Activated CD8-positive, alpha-beta T cell treated with anti-CD3 and anti-CD28 coated beads, Interleukin-2, amount 10 ng/mL, durations not matched to agents 7 days and 5 days (primary cell): ENCODE data around the gene HMGCR. TPM values are rescaled to one million over a fixed set of nuclear protein-coding genes. Genes with fewer than 3 reads are reported as not detected.

Experiments used
- ATAC-seq: fragments of 150-1000 bp; cut with Tn5 transposase; one replicate; pipeline ENCODE4 v1.10.0; 2021; ENCODE audit warnings: moderate library complexity
- CTCF ChIA-PET: fragments of 350-600 bp; sonication (Branson Sonifier 250); formaldehyde crosslinking; loops from one replicate; lab custom pipeline; 2021; ENCODE audit warnings: antibody characterized with exemption; lab: Charles Lee
- POLR2A ChIA-PET: fragments of 350-600 bp; sonication (Branson Sonifier 250); formaldehyde crosslinking; loops from one replicate; lab custom pipeline; 2021; ENCODE audit warnings: antibody characterized with exemption; lab: Charles Lee
- DNase-seq: peaks from one replicate; pipeline ENCODE4 v3.0.0-alpha.2; 2020
- H3K27ac Mint-ChIP-seq: one replicate; pipeline ENCODE4 v1.8.0; 2021; ENCODE audit warnings: mild to moderate bottlenecking, mixed read lengths
- H3K27me3 Mint-ChIP-seq: one replicate; pipeline ENCODE4 v1.8.0; 2021; ENCODE audit warnings: low read depth, mixed read lengths
- H3K36me3 Mint-ChIP-seq: one replicate; pipeline ENCODE4 v1.8.0; 2021; ENCODE audit warnings: low read depth, mixed read lengths
- H3K4me1 Mint-ChIP-seq: one replicate; pipeline ENCODE4 v1.8.0; 2021; ENCODE audit warnings: low read depth, mixed read lengths
- H3K4me3 Mint-ChIP-seq: one replicate; pipeline ENCODE4 v1.8.0; 2021; ENCODE audit warnings: mild to moderate bottlenecking, mixed read lengths
- H3K9me3 Mint-ChIP-seq: one replicate; pipeline ENCODE4 v1.8.0; 2022; ENCODE audit warnings: mixed read lengths; ENCODE audit not compliant: insufficient read depth
- total RNA-seq, 2 experiments: library from RNA; stranded (reverse); gene quantifications; one replicate each; pipeline ENCODE4 v1.2.3, GENCODE V29; 2021

Gene HMGCR
- total RNA-seq, 2 experiments from 2014 or later = 64.1 to 70.5 TPM

DNA sequence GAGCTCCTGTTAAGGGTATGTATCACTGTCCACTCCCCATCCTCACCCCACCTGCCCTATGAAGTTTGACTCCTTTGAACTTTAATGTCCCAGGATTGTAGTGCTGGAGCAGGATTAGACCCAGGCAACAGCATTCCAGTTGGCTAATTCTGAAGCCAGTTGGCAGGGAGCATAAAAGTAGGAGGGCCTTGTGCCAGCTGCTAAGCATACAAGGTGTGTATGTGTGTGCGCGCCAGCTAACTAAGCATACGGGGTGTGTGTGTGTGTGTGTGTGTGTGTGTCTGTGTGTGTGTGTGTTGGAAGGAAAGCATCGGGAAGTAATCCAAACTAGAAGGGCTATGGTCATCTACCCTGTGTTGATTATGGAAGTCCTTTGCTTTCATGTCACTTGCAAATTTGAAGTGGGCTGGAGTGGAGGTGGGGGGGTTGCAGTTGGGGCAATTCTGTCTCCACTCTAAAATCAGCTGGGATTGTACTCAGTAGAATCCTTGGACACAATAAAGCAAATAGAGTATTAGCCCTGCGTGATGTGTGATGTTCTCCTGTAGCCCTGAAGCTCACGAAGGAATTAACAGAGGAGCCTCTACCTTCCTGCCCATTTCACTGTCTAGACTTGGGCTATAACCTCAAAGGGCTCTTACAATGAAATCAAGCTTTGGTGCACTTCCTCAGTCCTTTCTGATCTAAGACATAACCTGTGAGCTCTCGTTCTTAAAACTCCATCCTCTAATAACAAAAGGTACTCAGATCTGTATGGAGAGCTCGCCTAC lies 26.9 kb downstream of the HMGCR start:
- no peak for DNase-seq
- Mint-ChIP-seq H3K27me3 (no peaks in the 10 kb centered on the region), H3K9me3 (no peaks in the 10 kb centered on the region), H3K27ac (no peak overlapping the region), H3K36me3 (peaks cover 28% of the 10 kb centered on the region), H3K4me3 (no peak overlapping the region), H3K4me1 (no peaks in the 10 kb centered on the region)
- POLR2A ChIA-PET = no interaction called here
- ATAC-seq = no peak
- CTCF ChIA-PET = no interaction called here

GRCh38 chr5:75364571-75365280 lies 27.7 kb downstream of the HMGCR start:
- H3K27me3 Mint-ChIP-seq = no peaks in the 10 kb centered on the region
- ATAC-seq (no peak), DNase-seq (no peak)
- ChIA-PET POLR2A (no interaction called here), CTCF (no interaction called here)
- peaks cover 22% of the 10 kb centered on the region for H3K36me3 Mint-ChIP-seq
- no peak overlapping the region for H3K27ac Mint-ChIP-seq
- no peak overlapping the region for H3K4me3 Mint-ChIP-seq
- H3K9me3 Mint-ChIP-seq = no peaks in the 10 kb centered on the region
- no peaks in the 10 kb centered on the region for H3K4me1 Mint-ChIP-seq

DNA sequence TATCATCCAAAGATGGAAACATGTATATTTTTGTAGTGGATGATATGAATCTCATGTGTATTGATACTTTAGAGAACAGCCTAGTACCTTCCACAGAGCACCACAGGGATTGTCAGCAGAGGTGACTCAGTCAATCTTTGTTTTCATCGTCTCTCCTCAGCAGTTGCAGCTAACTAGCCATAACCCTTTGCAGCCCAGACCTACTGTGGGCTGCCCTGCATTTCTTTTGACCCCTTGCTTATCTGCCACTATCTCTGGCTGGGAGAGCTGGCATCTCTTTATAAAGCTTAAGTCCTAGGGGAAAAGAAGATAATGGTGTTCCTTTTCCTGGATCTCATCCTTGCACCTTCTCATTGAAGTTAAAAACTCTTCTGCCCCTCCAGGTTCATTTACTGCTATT lies 28.7 kb downstream of the HMGCR start:
- no peaks in the 10 kb centered on the region for H3K9me3 Mint-ChIP-seq
- CTCF ChIA-PET = no interaction called here

GRCh38 chr5:75366787-75367186 lies 29.8 kb downstream of the HMGCR start:
- ATAC-seq (no peak), DNase-seq (no peak)
- no peak overlapping the region for H3K4me3 Mint-ChIP-seq
- ChIA-PET CTCF (no interaction called here), POLR2A (no interaction called here)
- H3K36me3 Mint-ChIP-seq = peaks cover 11% of the 10 kb centered on the region
- H3K27me3 Mint-ChIP-seq = no peaks in the 10 kb centered on the region
- H3K4me1 Mint-ChIP-seq = no peaks in the 10 kb centered on the region
- peak overlapping the region; percentile 14 for H3K27ac Mint-ChIP-seq
- no peaks in the 10 kb centered on the region for H3K9me3 Mint-ChIP-seq

More for the DNA sequence above, 28.7 kb downstream of the HMGCR start:
- no peak for ATAC-seq
- Mint-ChIP-seq H3K36me3 (peaks cover 12% of the 10 kb centered on the region), H3K27ac (no peak overlapping the region), H3K4me3 (no peak overlapping the region), H3K27me3 (no peaks in the 10 kb centered on the region), H3K4me1 (no peaks in the 10 kb centered on the region)
- POLR2A ChIA-PET = no interaction called here
- no peak for DNase-seq

GRCh38 chr5:75367401-75367800 lies 30.4 kb downstream of the HMGCR start:
- ATAC-seq (no peak), DNase-seq (no peak)
- Mint-ChIP-seq H3K4me3 (no peak overlapping the region), H3K36me3 (peaks cover 7% of the 10 kb centered on the region), H3K9me3 (no peaks in the 10 kb centered on the region), H3K27me3 (no peaks in the 10 kb centered on the region), H3K4me1 (no peaks in the 10 kb centered on the region), H3K27ac (peak overlapping the region; percentile 14)
- CTCF ChIA-PET = no interaction called here
- POLR2A ChIA-PET = no interaction called here

- H3K4me1 Mint-ChIP-seq = no peaks in the 10 kb centered on the region
- ATAC-seq (no peak), DNase-seq (no peak)
- no peak overlapping the region for H3K4me3 Mint-ChIP-seq
- CTCF ChIA-PET = no interaction called here
- no peaks in the 10 kb centered on the region for H3K27me3 Mint-ChIP-seq
- H3K27ac Mint-ChIP-seq = no peak overlapping the region
- peaks cover 2% of the 10 kb centered on the region for H3K36me3 Mint-ChIP-seq
- no peaks in the 10 kb centered on the region for H3K9me3 Mint-ChIP-seq
- POLR2A ChIA-PET = interaction anchor here (1.1 kb wide), 1 partner anchor 142 kb away, joined by 3 read pairs; no protein-coding TSS in a partner anchor
Observed at GRCh38 chr5:75368391-75368790, 31.4 kb downstream of the HMGCR start.

GRCh38 chr5:75373862-75374261 lies 36.8 kb downstream of the HMGCR start:
- ChIA-PET POLR2A (interaction anchor here (1.0 kb wide), 1 partner anchor 22 kb away, joined by 3 read pairs; no protein-coding TSS in a partner anchor), CTCF (interaction anchor here (0.6 to 1.1 kb wide), 3 partner anchors 10 to 54 kb away, joined by 3 read pairs; no protein-coding TSS in a partner anchor)
- H3K36me3 Mint-ChIP-seq = peaks cover 14% of the 10 kb centered on the region

DNA sequence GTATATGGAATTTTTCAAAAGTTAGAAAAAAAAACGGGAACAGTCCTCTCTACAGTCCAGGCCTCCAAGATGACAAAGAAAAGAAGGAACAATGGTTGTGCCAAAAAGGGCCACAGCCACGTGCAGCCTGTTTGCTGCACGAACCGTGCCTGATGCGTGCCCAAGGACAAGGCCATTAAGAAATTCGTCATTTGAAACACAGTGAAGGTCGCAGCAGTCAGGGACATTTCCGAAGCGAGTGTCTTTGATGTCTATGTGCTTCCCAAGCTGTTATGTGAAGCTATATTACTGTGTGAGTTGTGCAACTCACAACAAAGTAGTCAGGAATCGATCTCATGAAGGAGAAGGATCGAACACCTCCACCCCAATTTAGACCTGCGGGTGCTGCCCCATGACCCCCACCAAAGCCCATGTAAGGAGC lies 37.4 kb downstream of the HMGCR start:
- Mint-ChIP-seq H3K4me1 (no peaks in the 10 kb centered on the region), H3K36me3 (peaks cover 16% of the 10 kb centered on the region), H3K27me3 (no peaks in the 10 kb centered on the region), H3K4me3 (no peak overlapping the region), H3K9me3 (no peaks in the 10 kb centered on the region), H3K27ac (no peak overlapping the region)
- ChIA-PET CTCF (interaction anchor here (1.0 to 1.1 kb wide), 2 partner anchors 10 to 12 kb away, joined by 3 read pairs; no protein-coding TSS in a partner anchor), POLR2A (interaction anchor here (1.0 kb wide), 1 partner anchor 23 kb away, joined by 3 read pairs; no protein-coding TSS in a partner anchor)
- DNase-seq = no peak
- ATAC-seq = no peak

More at GRCh38 chr5:75373862-75374261, 36.8 kb downstream of the HMGCR start:
- ATAC-seq (no peak), DNase-seq (no peak)
- Mint-ChIP-seq H3K4me1 (no peaks in the 10 kb centered on the region), H3K27ac (no peak overlapping the region), H3K27me3 (no peaks in the 10 kb centered on the region), H3K4me3 (no peak overlapping the region), H3K9me3 (no peaks in the 10 kb centered on the region)

GRCh38 chr5:75375414-75375813 lies 38.4 kb downstream of the HMGCR start:
- CTCF ChIA-PET = no interaction called here
- Mint-ChIP-seq H3K36me3 (peaks cover 20% of the 10 kb centered on the region), H3K4me1 (no peaks in the 10 kb centered on the region), H3K27ac (no peak overlapping the region), H3K27me3 (no peaks in the 10 kb centered on the region), H3K9me3 (no peaks in the 10 kb centered on the region), H3K4me3 (no peak overlapping the region)
- POLR2A ChIA-PET = interaction anchor here (0.6 kb wide), 1 partner anchor 1503 kb away, joined by 4 read pairs; no protein-coding TSS in a partner anchor
- DNase-seq (no peak), ATAC-seq (no peak)

GRCh38 chr5:75380099-75380498 lies 43.1 kb downstream of the HMGCR start:
- Mint-ChIP-seq H3K9me3 (no peaks in the 10 kb centered on the region), H3K27ac (no peak overlapping the region), H3K36me3 (peaks cover 20% of the 10 kb centered on the region), H3K4me3 (no peak overlapping the region), H3K4me1 (no peaks in the 10 kb centered on the region), H3K27me3 (no peaks in the 10 kb centered on the region)
- ATAC-seq (no peak), DNase-seq (no peak)
- ChIA-PET CTCF (no interaction called here), POLR2A (no interaction called here)

GRCh38 chr5:75381456-75381855 lies 44.4 kb downstream of the HMGCR start:
- H3K36me3 Mint-ChIP-seq = peaks cover 20% of the 10 kb centered on the region
- ChIA-PET POLR2A (interaction anchor here (0.5 kb wide), 1 partner anchor 49 kb away, joined by 3 read pairs; no protein-coding TSS in a partner anchor), CTCF (no interaction called here)
- no peaks in the 10 kb centered on the region for H3K9me3 Mint-ChIP-seq
- DNase-seq (no peak), ATAC-seq (no peak)
- H3K4me1 Mint-ChIP-seq = no peaks in the 10 kb centered on the region
- no peak overlapping the region for H3K4me3 Mint-ChIP-seq
- no peak overlapping the region for H3K27ac Mint-ChIP-seq
- no peaks in the 10 kb centered on the region for H3K27me3 Mint-ChIP-seq

DNA sequence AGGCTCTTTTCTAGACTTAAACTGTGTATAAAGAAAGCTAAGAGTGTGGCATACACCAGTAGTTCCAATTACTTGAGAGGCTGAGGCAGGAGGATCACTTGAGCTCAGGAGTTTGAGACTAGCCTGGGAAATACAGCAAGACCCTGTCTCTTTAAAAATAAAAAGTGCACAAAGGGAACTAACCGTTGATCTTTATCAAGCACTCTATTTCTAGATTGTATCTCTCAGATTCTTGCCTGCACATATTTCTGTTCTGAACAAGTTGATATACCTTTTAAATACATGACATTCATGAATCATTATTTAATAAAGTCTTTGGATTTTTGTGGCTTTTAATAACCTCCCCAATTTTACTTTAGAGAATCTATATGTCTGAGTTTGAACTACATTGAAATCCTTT lies 47.2 kb downstream of the HMGCR start:
- Mint-ChIP-seq H3K36me3 (peaks cover 24% of the 10 kb centered on the region), H3K4me3 (no peak overlapping the region), H3K9me3 (no peaks in the 10 kb centered on the region), H3K27me3 (no peaks in the 10 kb centered on the region), H3K27ac (no peak overlapping the region), H3K4me1 (no peaks in the 10 kb centered on the region)
- DNase-seq (no peak), ATAC-seq (no peak)
- CTCF ChIA-PET = interaction anchor here (0.8 to 1.2 kb wide), 2 partner anchors 10 to 147 kb away, joined by 3 read pairs; no protein-coding TSS in a partner anchor
- POLR2A ChIA-PET = interaction anchor here (1.2 kb wide), 1 partner anchor 147 kb away, joined by 3 read pairs; the partner anchor contains the start of gene ANKRD31
